ENCODE data around the gene RAB40B.

DNA sequence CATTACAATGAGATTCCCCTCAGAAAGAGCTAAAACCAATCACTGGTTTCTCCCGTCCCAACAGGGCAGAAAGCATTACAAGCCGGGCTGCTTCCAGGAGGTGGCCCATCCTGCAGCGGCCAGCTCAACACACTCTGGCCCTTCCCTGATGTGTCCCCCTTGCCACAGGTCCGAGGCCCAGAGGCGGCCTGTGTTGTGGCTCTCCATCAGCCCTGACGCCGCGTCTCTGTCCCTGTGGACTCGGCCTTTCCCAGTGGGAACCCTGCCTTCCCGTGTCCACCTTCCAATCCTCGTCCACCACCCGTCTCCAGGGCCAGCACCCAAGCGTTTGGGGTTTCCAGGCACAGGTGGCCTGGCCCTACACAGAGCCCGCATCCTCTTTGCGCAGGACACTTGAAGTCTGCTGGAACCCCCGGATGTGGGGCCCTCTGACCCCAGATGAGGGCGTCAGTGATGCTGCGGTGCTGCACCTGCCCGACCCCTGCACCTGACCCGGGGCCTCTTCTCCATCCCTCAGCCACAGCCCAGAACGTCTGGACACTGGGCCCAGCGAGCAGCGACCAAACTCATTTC is 21.1 kb downstream of the RAB40B start:
- TF ChIP-seq, protein P1, sequence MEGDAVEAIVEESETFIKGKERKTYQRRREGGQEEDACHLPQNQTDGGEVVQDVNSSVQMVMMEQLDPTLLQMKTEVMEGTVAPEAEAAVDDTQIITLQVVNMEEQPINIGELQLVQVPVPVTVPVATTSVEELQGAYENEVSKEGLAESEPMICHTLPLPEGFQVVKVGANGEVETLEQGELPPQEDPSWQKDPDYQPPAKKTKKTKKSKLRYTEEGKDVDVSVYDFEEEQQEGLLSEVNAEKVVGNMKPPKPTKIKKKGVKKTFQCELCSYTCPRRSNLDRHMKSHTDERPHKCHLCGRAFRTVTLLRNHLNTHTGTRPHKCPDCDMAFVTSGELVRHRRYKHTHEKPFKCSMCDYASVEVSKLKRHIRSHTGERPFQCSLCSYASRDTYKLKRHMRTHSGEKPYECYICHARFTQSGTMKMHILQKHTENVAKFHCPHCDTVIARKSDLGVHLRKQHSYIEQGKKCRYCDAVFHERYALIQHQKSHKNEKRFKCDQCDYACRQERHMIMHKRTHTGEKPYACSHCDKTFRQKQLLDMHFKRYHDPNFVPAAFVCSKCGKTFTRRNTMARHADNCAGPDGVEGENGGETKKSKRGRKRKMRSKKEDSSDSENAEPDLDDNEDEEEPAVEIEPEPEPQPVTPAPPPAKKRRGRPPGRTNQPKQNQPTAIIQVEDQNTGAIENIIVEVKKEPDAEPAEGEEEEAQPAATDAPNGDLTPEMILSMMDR (IDR thresholded peaks at IDR 0.05), result no peak
- TF ChIP-seq POLR2A (IDR thresholded peaks at IDR 0.05), result no peak

Measured in heart left ventricle (tissue), 13 donors.